ENCODE measurements around the gene CD99.
"Not testable (repeated sequence)": the region's sequence is repeated elsewhere in the genome, so short reads cannot be mapped to it uniquely, and the experiment has no call there.

The CD99 gene

GRCh38 chrX:2732076-2732475, 41.0 kb downstream of the CD99 start:
- Histone ChIP-seq H3K4me1 (ENCODE audit: control insufficient read depth, insufficient read depth, low read length, poor library complexity, severe bottlenecking) (no peaks in the 10 kb centered on the region), H3K4me3 (ENCODE audit: extremely low read depth, insufficient read depth, low read length, poor library complexity, severe bottlenecking) (no peak overlapping the region), H3K27ac (ENCODE audit: low read depth, low read length, severe bottlenecking) (no peak overlapping the region), H3K9me3 (ENCODE audit: control insufficient read depth, low read length) (peaks cover 8% of the 10 kb centered on the region), H3K36me3 (ENCODE audit: control insufficient read depth, insufficient read depth, low read length) (peaks cover 91% of the 10 kb centered on the region)
- 97% methylated on average over 8 of the region's 9 CpGs for WGBS, 2 experiments (ENCODE audit: insufficient coverage in 2 of 2)

- Histone ChIP-seq H3K4me1 (ENCODE audit: control insufficient read depth, insufficient read depth, low read length, poor library complexity, severe bottlenecking) (no peaks in the 10 kb centered on the region), H3K27ac (ENCODE audit: low read depth, low read length, severe bottlenecking) (no peak overlapping the region), H3K36me3 (ENCODE audit: control insufficient read depth, insufficient read depth, low read length) (peaks cover 90% of the 10 kb centered on the region), H3K4me3 (ENCODE audit: extremely low read depth, insufficient read depth, low read length, poor library complexity, severe bottlenecking) (no peak overlapping the region), H3K9me3 (ENCODE audit: control insufficient read depth, low read length) (peaks cover 8% of the 10 kb centered on the region)
Observed at GRCh38 chrX:2732649-2733048, 41.6 kb downstream of the CD99 start.

GRCh38 chrX:2733286-2733685, 42.2 kb downstream of the CD99 start:
- no peak overlapping the region for H3K4me3 ChIP-seq (ENCODE audit: extremely low read depth, insufficient read depth, low read length, poor library complexity, severe bottlenecking)
- H3K9me3 ChIP-seq (ENCODE audit: control insufficient read depth, low read length): peaks cover 8% of the 10 kb centered on the region
- 95 to 99% methylated on average over 8 to 9 of the region's 9 CpGs for WGBS, 2 experiments (ENCODE audit: insufficient coverage in 2 of 2)
- no peaks in the 10 kb centered on the region for H3K4me1 ChIP-seq (ENCODE audit: control insufficient read depth, insufficient read depth, low read length, poor library complexity, severe bottlenecking)
- peaks cover 90% of the 10 kb centered on the region for H3K36me3 ChIP-seq (ENCODE audit: control insufficient read depth, insufficient read depth, low read length)
- no peak overlapping the region for H3K27ac ChIP-seq (ENCODE audit: low read depth, low read length, severe bottlenecking)

GRCh38 chrX:2735270-2735669, 44.2 kb downstream of the CD99 start:
- Histone ChIP-seq H3K9me3 (ENCODE audit: control insufficient read depth, low read length) (peaks cover 8% of the 10 kb centered on the region), H3K4me3 (ENCODE audit: extremely low read depth, insufficient read depth, low read length, poor library complexity, severe bottlenecking) (no peak overlapping the region), H3K27ac (ENCODE audit: low read depth, low read length, severe bottlenecking) (no peak overlapping the region), H3K36me3 (ENCODE audit: control insufficient read depth, insufficient read depth, low read length) (peaks cover 87% of the 10 kb centered on the region), H3K4me1 (ENCODE audit: control insufficient read depth, insufficient read depth, low read length, poor library complexity, severe bottlenecking) (no peaks in the 10 kb centered on the region)
- WGBS, 2 experiments (ENCODE audit: insufficient coverage in 2 of 2): 95 to 100% methylated on average over 1 to 2 of the region's 4 CpGs

GRCh38 chrX:2740672-2741071, 49.6 kb downstream of the CD99 start:
- H3K27ac ChIP-seq (ENCODE audit: low read depth, low read length, severe bottlenecking): no peak overlapping the region
- 95 to 97% methylated on average over 9 to 11 of the region's 11 CpGs for WGBS, 2 experiments (ENCODE audit: insufficient coverage in 2 of 2)
- H3K9me3 ChIP-seq (ENCODE audit: control insufficient read depth, low read length): no peaks in the 10 kb centered on the region
- no peaks in the 10 kb centered on the region for H3K4me1 ChIP-seq (ENCODE audit: control insufficient read depth, insufficient read depth, low read length, poor library complexity, severe bottlenecking)
- peaks cover 72% of the 10 kb centered on the region for H3K36me3 ChIP-seq (ENCODE audit: control insufficient read depth, insufficient read depth, low read length)
- no peak overlapping the region for H3K4me3 ChIP-seq (ENCODE audit: extremely low read depth, insufficient read depth, low read length, poor library complexity, severe bottlenecking)

GRCh38 chrX:2741386-2741785, 50.3 kb downstream of the CD99 start:
- Histone ChIP-seq H3K36me3 (ENCODE audit: control insufficient read depth, insufficient read depth, low read length) (peaks cover 67% of the 10 kb centered on the region), H3K4me1 (ENCODE audit: control insufficient read depth, insufficient read depth, low read length, poor library complexity, severe bottlenecking) (no peaks in the 10 kb centered on the region), H3K27ac (ENCODE audit: low read depth, low read length, severe bottlenecking) (no peak overlapping the region), H3K4me3 (ENCODE audit: extremely low read depth, insufficient read depth, low read length, poor library complexity, severe bottlenecking) (no peak overlapping the region), H3K9me3 (ENCODE audit: control insufficient read depth, low read length) (no peaks in the 10 kb centered on the region)
- 96 to 100% methylated on average over 2 to 3 of the region's 3 CpGs for WGBS, 2 experiments (ENCODE audit: insufficient coverage in 2 of 2)

- peaks cover 25% of the 10 kb centered on the region for H3K36me3 ChIP-seq (ENCODE audit: control insufficient read depth, insufficient read depth, low read length)
- H3K9me3 ChIP-seq (ENCODE audit: control insufficient read depth, low read length); H3K4me3 ChIP-seq (ENCODE audit: extremely low read depth, insufficient read depth, low read length, poor library complexity, severe bottlenecking); H3K4me1 ChIP-seq (ENCODE audit: control insufficient read depth, insufficient read depth, low read length, poor library complexity, severe bottlenecking); H3K27ac ChIP-seq (ENCODE audit: low read depth, low read length, severe bottlenecking): not testable (repeated sequence)
- WGBS, 2 experiments (ENCODE audit: insufficient coverage in 2 of 2): 89 to 91% methylated on average over 1 of the region's 6 CpGs
Observed at GRCh38 chrX:2746250-2746649, 55.2 kb downstream of the CD99 start.

- H3K9me3 ChIP-seq (ENCODE audit: control insufficient read depth, low read length): peaks cover 4% of the 10 kb centered on the region
- peaks cover 9% of the 10 kb centered on the region for H3K36me3 ChIP-seq (ENCODE audit: control insufficient read depth, insufficient read depth, low read length)
- H3K4me3 ChIP-seq (ENCODE audit: extremely low read depth, insufficient read depth, low read length, poor library complexity, severe bottlenecking): no peak overlapping the region
- no peak overlapping the region for H3K27ac ChIP-seq (ENCODE audit: low read depth, low read length, severe bottlenecking)
- no peaks in the 10 kb centered on the region for H3K4me1 ChIP-seq (ENCODE audit: control insufficient read depth, insufficient read depth, low read length, poor library complexity, severe bottlenecking)
- 79 to 97% methylated on average over 4 to 6 of the region's 8 CpGs for WGBS, 2 experiments (ENCODE audit: insufficient coverage in 2 of 2)
Observed at GRCh38 chrX:2748171-2748814, 57.2 kb downstream of the CD99 start.

- no peaks in the 10 kb centered on the region for H3K4me1 ChIP-seq (ENCODE audit: control insufficient read depth, insufficient read depth, low read length, poor library complexity, severe bottlenecking)
- no peak overlapping the region for H3K4me3 ChIP-seq (ENCODE audit: extremely low read depth, insufficient read depth, low read length, poor library complexity, severe bottlenecking)
- no CpG with 5 or more reads among the region's 1 CpG for WGBS, 2 experiments (ENCODE audit: insufficient coverage in 2 of 2)
- peaks cover 4% of the 10 kb centered on the region for H3K36me3 ChIP-seq (ENCODE audit: control insufficient read depth, insufficient read depth, low read length)
- H3K9me3 ChIP-seq (ENCODE audit: control insufficient read depth, low read length): peaks cover 4% of the 10 kb centered on the region
- H3K27ac ChIP-seq (ENCODE audit: low read depth, low read length, severe bottlenecking): no peak overlapping the region
Observed at GRCh38 chrX:2748815-2749188, 57.7 kb downstream of the CD99 start.

- Histone ChIP-seq H3K9me3 (ENCODE audit: control insufficient read depth, low read length) (peaks cover 4% of the 10 kb centered on the region), H3K36me3 (ENCODE audit: control insufficient read depth, insufficient read depth, low read length) (no peaks in the 10 kb centered on the region), H3K27ac (ENCODE audit: low read depth, low read length, severe bottlenecking) (no peak overlapping the region), H3K4me3 (ENCODE audit: extremely low read depth, insufficient read depth, low read length, poor library complexity, severe bottlenecking) (no peak overlapping the region), H3K4me1 (ENCODE audit: control insufficient read depth, insufficient read depth, low read length, poor library complexity, severe bottlenecking) (no peaks in the 10 kb centered on the region)
- WGBS, 2 experiments (ENCODE audit: insufficient coverage in 2 of 2): no CpG with 5 or more reads among the region's 3 CpGs
Observed at GRCh38 chrX:2751291-2751690, 60.2 kb downstream of the CD99 start.

GRCh38 chrX:2751874-2752300, 60.8 kb downstream of the CD99 start, which contains the start of gene XG:
XG (plus strand) TSS chrX:2752040; CDS start chrX:2752275, 235 bp downstream.
- 94 to 98% methylated on average over 9 of the region's 11 CpGs for WGBS, 2 experiments (ENCODE audit: insufficient coverage in 2 of 2)
- not testable (repeated sequence) for H3K4me3 ChIP-seq (ENCODE audit: extremely low read depth, insufficient read depth, low read length, poor library complexity, severe bottlenecking); H3K27ac ChIP-seq (ENCODE audit: low read depth, low read length, severe bottlenecking)

More at GRCh38 chrX:2751874-2752300, 60.8 kb downstream of the CD99 start, which contains the start of gene XG:
- H3K36me3 ChIP-seq (ENCODE audit: control insufficient read depth, insufficient read depth, low read length); H3K9me3 ChIP-seq (ENCODE audit: control insufficient read depth, low read length); H3K4me1 ChIP-seq (ENCODE audit: control insufficient read depth, insufficient read depth, low read length, poor library complexity, severe bottlenecking): not testable (repeated sequence)
